SH-SY5Y (cell line): ENCODE results near the gene UMPS.

Source experiments
- GATA2 ChIP-seq: IDR thresholded peaks from 2 replicates; pipeline ENCODE4 v1.6.1; 2011; ENCODE audit warnings: mild to moderate bottlenecking, low read depth, low read length
- GATA3 ChIP-seq: IDR thresholded peaks from 2 replicates; pipeline ENCODE4 v1.6.1; 2011; ENCODE audit warnings: low read depth, mild to moderate bottlenecking, low read length, moderate library complexity

DNA sequence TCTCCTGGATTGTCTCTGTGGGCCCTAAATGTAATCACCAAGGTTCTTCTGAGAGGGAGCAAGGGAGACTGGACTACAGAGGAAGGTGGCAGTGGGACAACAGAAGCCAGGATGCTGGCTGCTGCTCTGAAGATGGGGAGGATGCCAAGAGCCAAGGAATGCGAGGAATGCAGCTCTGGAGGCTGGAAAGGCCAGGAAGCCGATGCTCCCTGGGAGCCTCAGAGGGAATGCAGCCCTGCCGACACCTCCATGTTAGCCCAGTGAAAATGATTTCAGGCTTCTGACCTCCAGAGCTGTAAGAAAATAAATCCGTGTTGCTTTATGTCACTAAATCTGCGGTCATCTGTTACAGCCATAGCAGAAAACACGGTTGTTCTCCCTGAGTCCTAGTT lies 44.1 kb downstream of the UMPS start:
- TF ChIP-seq GATA2 (no peak), GATA3 (no peak)
